Neural cell (in vitro differentiated cells): ENCODE results near the gene SND1.

Experiments
- CTCF ChIP-seq: fragments of 450-650 bp; IDR thresholded peaks from 2 replicates; pipeline ENCODE4 v1.5.1; 2014; ENCODE audit warnings: antibody characterized with exemption, mild to moderate bottlenecking, moderate library complexity; ENCODE audit not compliant: poor library complexity, severe bottlenecking
- EP300 ChIP-seq: fragments of 450-650 bp; conservative IDR thresholded peaks from 2 replicates; pipeline ENCODE4 v1.6.1; 2014; ENCODE audit warnings: antibody characterized with exemption, mild to moderate bottlenecking, moderate library complexity; ENCODE audit not compliant: poor library complexity, severe bottlenecking
- EZH2 ChIP-seq: fragments of 200-600, 300-800 bp; shearing (Covaris generic), sonication (generic); IDR thresholded peaks from 2 replicates; pipeline ENCODE4 v1.6.1; 2014; ENCODE audit warnings: antibody characterized with exemption, low read length, borderline replicate concordance, mild to moderate bottlenecking; ENCODE audit not compliant: insufficient read depth, poor library complexity, severe bottlenecking
- POLR2AphosphoS5 ChIP-seq: IDR thresholded peaks from 2 replicates; pipeline ENCODE4 v1.6.1; 2012
- RAD21 ChIP-seq: fragments of 450-650 bp; conservative IDR thresholded peaks from 2 replicates; pipeline ENCODE4 v1.6.1; 2014; ENCODE audit warnings: antibody characterized with exemption, mild to moderate bottlenecking, moderate library complexity
- REST ChIP-seq: IDR thresholded peaks from 2 replicates; pipeline ENCODE4 v1.6.1; 2012; ENCODE audit warnings: borderline replicate concordance
- SMC3 ChIP-seq: fragments of 450-650 bp; conservative IDR thresholded peaks from 2 replicates; pipeline ENCODE4 v1.6.1; 2014; ENCODE audit warnings: antibody characterized with exemption, mild to moderate bottlenecking, moderate library complexity; ENCODE audit not compliant: poor library complexity
- TAF1 ChIP-seq: IDR thresholded peaks from 2 replicates; pipeline ENCODE4 v1.6.1; 2012; ENCODE audit warnings: low read depth

GRCh38 chr7:127690806-127691205 is 38.8 kb downstream of the SND1 start:
- no peak for TF ChIP-seq CTCF
- no peak for TF ChIP-seq SMC3
- TF ChIP-seq EP300: no peak
- no peak for TF ChIP-seq TAF1
- TF ChIP-seq EZH2: no peak
- no peak for TF ChIP-seq POLR2AphosphoS5
- TF ChIP-seq REST: no peak
- no peak for TF ChIP-seq RAD21
